WTC11 (cell line): ENCODE results near the gene TWIST2. TPM values are rescaled to one million over a fixed set of nuclear protein-coding genes. Genes with fewer than 3 reads are reported as not detected.

ENCODE experiments used
- ATAC-seq: fragments of 200-7000 bp; cut with Tn5 transposase; 2 replicates; pipeline ENCODE4 v1.10.0; 2021; ENCODE audit warnings: mild to moderate bottlenecking, moderate library complexity
- CTCF ChIA-PET: fragments of 300-600 bp; sonication (Branson Sonifier 250); formaldehyde crosslinking; loops from one replicate; lab custom pipeline; 2021; ENCODE audit warnings: antibody characterized with exemption; lab: Charles Lee
- POLR2A ChIA-PET: fragments of 350-600 bp; sonication (Branson Sonifier 250); formaldehyde crosslinking; loops from one replicate; lab custom pipeline; 2021; ENCODE audit warnings: antibody characterized with exemption; lab: Charles Lee
- DNase-seq: peaks from one replicate; pipeline ENCODE4 v3.0.0; 2021; ENCODE audit warnings: low spot score
- H3K27ac Mint-ChIP-seq: 2 replicates; pipeline ENCODE4 v1.8.0; 2021; ENCODE audit warnings: mixed read lengths
- H3K27me3 Mint-ChIP-seq: 2 replicates; pipeline ENCODE4 v1.8.0; 2021; ENCODE audit warnings: low read depth, mild to moderate bottlenecking, moderate library complexity, mixed read lengths
- H3K36me3 Mint-ChIP-seq: 2 replicates; pipeline ENCODE4 v1.8.0; 2021; ENCODE audit warnings: mixed read lengths
- H3K4me1 Mint-ChIP-seq: 2 replicates; pipeline ENCODE4 v1.8.0; 2022; ENCODE audit warnings: mixed read lengths
- H3K4me3 Mint-ChIP-seq: 2 replicates; pipeline ENCODE4 v1.8.0; 2021; ENCODE audit warnings: mild to moderate bottlenecking, moderate library complexity, mixed read lengths
- H3K9me3 Mint-ChIP-seq: 2 replicates; pipeline ENCODE4 v1.8.0; 2021; ENCODE audit warnings: mixed read lengths
- ETV6 ChIP-seq: sonication (generic); formaldehyde crosslinking; IDR thresholded peaks from 2 replicates; pipeline ENCODE4 v1.8.1; 2022; ENCODE audit warnings: mild to moderate bottlenecking, missing genetic modification reagents
- FOXP1 ChIP-seq: sonication (generic); formaldehyde crosslinking; IDR thresholded peaks from 2 replicates; pipeline ENCODE4 v1.8.0; 2022; ENCODE audit warnings: missing genetic modification reagents, mild to moderate bottlenecking, moderate library complexity, borderline replicate concordance
- GABPB1 ChIP-seq: sonication (generic); formaldehyde crosslinking; IDR thresholded peaks from 2 replicates; pipeline ENCODE4 v1.8.1; 2023; ENCODE audit warnings: mild to moderate bottlenecking, missing genetic modification reagents
- MXD4 ChIP-seq: fragments of 250-450 bp; sonication (Bioruptor Pico); IDR thresholded peaks from 2 replicates; pipeline ENCODE4 v1.8.0; 2021; ENCODE audit warnings: mild to moderate bottlenecking, moderate library complexity, borderline replicate concordance
- NFYB ChIP-seq: sonication (generic); formaldehyde crosslinking; conservative IDR thresholded peaks from 2 replicates; pipeline ENCODE4 v1.8.0; 2022; ENCODE audit warnings: low read depth, missing genetic modification reagents
- NR2C2 ChIP-seq: sonication (generic); formaldehyde crosslinking; IDR thresholded peaks from 2 replicates; pipeline ENCODE4 v1.8.0; 2022; ENCODE audit warnings: mild to moderate bottlenecking, missing genetic modification reagents
- SMAD3 ChIP-seq: sonication (generic); formaldehyde crosslinking; IDR thresholded peaks from 2 replicates; pipeline ENCODE4 v1.8.0; 2022; ENCODE audit warnings: missing genetic modification reagents, mild to moderate bottlenecking, borderline replicate concordance
- TP53 ChIP-seq: sonication (generic); formaldehyde crosslinking; IDR thresholded peaks from 2 replicates; pipeline ENCODE4 v1.8.1; 2023; ENCODE audit warnings: mild to moderate bottlenecking, missing genetic modification reagents
- ZNF138 ChIP-seq: sonication (generic); formaldehyde crosslinking; conservative IDR thresholded peaks from 2 replicates; pipeline ENCODE4 v1.8.1; 2022; ENCODE audit warnings: mild to moderate bottlenecking, moderate library complexity, missing genetic modification reagents
- ZNF263 ChIP-seq: sonication (generic); formaldehyde crosslinking; IDR thresholded peaks from 2 replicates; pipeline ENCODE4 v1.8.1; 2022; ENCODE audit warnings: low read depth, mild to moderate bottlenecking, moderate library complexity, missing genetic modification reagents
- total RNA-seq: library from RNA; stranded (reverse); gene quantifications from 3 replicates; pipeline ENCODE4 v1.2.3, GENCODE V29; 2021
- TF ChIP-seq, protein P1 (sequence below): sonication (generic); formaldehyde crosslinking; IDR thresholded peaks from 2 replicates; pipeline ENCODE4 v1.8.1; 2022; ENCODE audit warnings: low read depth, missing genetic modification reagents, borderline replicate concordance
- TF ChIP-seq, protein P2 (sequence below): sonication (generic); formaldehyde crosslinking; IDR thresholded peaks from 2 replicates; pipeline ENCODE4 v1.8.1; 2023; ENCODE audit warnings: mild to moderate bottlenecking, moderate library complexity, missing genetic modification reagents
- TF ChIP-seq, protein P3 (sequence below): sonication (generic); formaldehyde crosslinking; IDR thresholded peaks from 2 replicates; pipeline ENCODE4 v1.8.1; 2023; ENCODE audit warnings: mild to moderate bottlenecking, missing genetic modification reagents, moderate library complexity
- TF ChIP-seq, protein P4 (sequence below): sonication (generic); formaldehyde crosslinking; IDR thresholded peaks from 2 replicates; pipeline ENCODE4 v1.8.0; 2022; ENCODE audit warnings: missing genetic modification reagents
- TF ChIP-seq, protein P5 (sequence below): sonication (generic); formaldehyde crosslinking; IDR thresholded peaks from 2 replicates; pipeline ENCODE4 v1.8.1; 2023; ENCODE audit warnings: mild to moderate bottlenecking, missing genetic modification reagents, borderline replicate concordance
- TF ChIP-seq, protein P6 (sequence below): fragments of 250-450 bp; sonication (Bioruptor Pico); IDR thresholded peaks from 2 replicates; pipeline ENCODE4 v1.9.0; 2021; ENCODE audit warnings: mild to moderate bottlenecking, borderline replicate concordance
- TF ChIP-seq, protein P7 (sequence below): sonication (generic); formaldehyde crosslinking; IDR thresholded peaks from 2 replicates; pipeline ENCODE4 v1.8.1; 2022; ENCODE audit warnings: mild to moderate bottlenecking, moderate library complexity, missing genetic modification reagents

TWIST2 gene
- total RNA-seq, 1 experiment from 2014 or later = 5.7 TPM

DNA sequence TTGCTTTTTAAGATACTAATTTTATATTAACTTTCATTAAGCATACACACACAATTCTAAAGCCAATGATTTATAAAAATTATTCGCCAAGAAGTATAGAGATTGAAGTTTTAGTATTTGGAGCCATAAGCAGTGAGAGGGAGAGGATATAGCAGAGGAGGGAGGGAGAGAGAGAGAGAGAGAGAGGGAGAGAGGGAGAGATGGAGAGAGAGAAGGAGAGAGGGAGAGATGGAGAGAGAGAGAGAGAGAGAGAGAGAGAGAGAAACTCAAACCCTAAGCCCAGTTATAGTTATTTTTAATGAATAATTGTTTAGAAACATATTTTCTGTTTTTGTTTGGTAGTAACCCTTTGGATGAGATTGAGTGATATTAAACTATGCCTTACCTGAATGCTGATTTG is 5.3 kb downstream of the TWIST2 start:
- Mint-ChIP-seq H3K36me3 (no peaks in the 10 kb centered on the region), H3K4me1 (peaks cover 23% of the 10 kb centered on the region), H3K4me3 (no peak overlapping the region), H3K27ac (no peak overlapping the region), H3K27me3 (peaks cover 44% of the 10 kb centered on the region), H3K9me3 (no peaks in the 10 kb centered on the region)
- CTCF ChIA-PET = no interaction called here
- DNase-seq = no peak
- ATAC-seq = no peak
- no peak for TF ChIP-seq NFYB (CRISPR knock-in tag)
- TF ChIP-seq, protein P1, sequence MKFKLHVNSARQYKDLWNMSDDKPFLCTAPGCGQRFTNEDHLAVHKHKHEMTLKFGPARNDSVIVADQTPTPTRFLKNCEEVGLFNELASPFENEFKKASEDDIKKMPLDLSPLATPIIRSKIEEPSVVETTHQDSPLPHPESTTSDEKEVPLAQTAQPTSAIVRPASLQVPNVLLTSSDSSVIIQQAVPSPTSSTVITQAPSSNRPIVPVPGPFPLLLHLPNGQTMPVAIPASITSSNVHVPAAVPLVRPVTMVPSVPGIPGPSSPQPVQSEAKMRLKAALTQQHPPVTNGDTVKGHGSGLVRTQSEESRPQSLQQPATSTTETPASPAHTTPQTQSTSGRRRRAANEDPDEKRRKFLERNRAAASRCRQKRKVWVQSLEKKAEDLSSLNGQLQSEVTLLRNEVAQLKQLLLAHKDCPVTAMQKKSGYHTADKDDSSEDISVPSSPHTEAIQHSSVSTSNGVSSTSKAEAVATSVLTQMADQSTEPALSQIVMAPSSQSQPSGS (CRISPR knock-in tag) = no peak
- no peak for TF ChIP-seq FOXP1 (CRISPR knock-in tag)
- TF ChIP-seq, protein P2, sequence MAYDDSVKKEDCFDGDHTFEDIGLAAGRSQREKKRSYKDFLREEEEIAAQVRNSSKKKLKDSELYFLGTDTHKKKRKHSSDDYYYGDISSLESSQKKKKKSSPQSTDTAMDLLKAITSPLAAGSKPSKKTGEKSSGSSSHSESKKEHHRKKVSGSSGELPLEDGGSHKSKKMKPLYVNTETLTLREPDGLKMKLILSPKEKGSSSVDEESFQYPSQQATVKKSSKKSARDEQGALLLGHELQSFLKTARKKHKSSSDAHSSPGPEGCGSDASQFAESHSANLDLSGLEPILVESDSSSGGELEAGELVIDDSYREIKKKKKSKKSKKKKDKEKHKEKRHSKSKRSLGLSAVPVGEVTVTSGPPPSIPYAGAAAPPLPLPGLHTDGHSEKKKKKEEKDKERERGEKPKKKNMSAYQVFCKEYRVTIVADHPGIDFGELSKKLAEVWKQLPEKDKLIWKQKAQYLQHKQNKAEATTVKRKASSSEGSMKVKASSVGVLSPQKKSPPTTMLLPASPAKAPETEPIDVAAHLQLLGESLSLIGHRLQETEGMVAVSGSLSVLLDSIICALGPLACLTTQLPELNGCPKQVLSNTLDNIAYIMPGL (CRISPR knock-in tag) = no peak
- TF ChIP-seq TP53 = no peak
- TF ChIP-seq ZNF263 (CRISPR knock-in tag) = no peak
- no peak for TF ChIP-seq SMAD3 (CRISPR knock-in tag)
- TF ChIP-seq, protein P3, sequence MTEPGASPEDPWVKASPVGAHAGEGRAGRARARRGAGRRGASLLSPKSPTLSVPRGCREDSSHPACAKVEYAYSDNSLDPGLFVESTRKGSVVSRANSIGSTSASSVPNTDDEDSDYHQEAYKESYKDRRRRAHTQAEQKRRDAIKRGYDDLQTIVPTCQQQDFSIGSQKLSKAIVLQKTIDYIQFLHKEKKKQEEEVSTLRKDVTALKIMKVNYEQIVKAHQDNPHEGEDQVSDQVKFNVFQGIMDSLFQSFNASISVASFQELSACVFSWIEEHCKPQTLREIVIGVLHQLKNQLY = no peak
- TF ChIP-seq, protein P4, sequence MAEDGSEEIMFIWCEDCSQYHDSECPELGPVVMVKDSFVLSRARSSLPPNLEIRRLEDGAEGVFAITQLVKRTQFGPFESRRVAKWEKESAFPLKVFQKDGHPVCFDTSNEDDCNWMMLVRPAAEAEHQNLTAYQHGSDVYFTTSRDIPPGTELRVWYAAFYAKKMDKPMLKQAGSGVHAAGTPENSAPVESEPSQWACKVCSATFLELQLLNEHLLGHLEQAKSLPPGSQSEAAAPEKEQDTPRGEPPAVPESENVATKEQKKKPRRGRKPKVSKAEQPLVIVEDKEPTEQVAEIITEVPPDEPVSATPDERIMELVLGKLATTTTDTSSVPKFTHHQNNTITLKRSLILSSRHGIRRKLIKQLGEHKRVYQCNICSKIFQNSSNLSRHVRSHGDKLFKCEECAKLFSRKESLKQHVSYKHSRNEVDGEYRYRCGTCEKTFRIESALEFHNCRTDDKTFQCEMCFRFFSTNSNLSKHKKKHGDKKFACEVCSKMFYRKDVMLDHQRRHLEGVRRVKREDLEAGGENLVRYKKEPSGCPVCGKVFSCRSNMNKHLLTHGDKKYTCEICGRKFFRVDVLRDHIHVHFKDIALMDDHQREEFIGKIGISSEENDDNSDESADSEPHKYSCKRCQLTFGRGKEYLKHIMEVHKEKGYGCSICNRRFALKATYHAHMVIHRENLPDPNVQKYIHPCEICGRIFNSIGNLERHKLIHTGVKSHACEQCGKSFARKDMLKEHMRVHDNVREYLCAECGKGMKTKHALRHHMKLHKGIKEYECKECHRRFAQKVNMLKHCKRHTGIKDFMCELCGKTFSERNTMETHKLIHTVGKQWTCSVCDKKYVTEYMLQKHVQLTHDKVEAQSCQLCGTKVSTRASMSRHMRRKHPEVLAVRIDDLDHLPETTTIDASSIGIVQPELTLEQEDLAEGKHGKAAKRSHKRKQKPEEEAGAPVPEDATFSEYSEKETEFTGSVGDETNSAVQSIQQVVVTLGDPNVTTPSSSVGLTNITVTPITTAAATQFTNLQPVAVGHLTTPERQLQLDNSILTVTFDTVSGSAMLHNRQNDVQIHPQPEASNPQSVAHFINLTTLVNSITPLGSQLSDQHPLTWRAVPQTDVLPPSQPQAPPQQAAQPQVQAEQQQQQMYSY (CRISPR knock-in tag) = no peak
- POLR2A ChIA-PET = no interaction called here

DNA sequence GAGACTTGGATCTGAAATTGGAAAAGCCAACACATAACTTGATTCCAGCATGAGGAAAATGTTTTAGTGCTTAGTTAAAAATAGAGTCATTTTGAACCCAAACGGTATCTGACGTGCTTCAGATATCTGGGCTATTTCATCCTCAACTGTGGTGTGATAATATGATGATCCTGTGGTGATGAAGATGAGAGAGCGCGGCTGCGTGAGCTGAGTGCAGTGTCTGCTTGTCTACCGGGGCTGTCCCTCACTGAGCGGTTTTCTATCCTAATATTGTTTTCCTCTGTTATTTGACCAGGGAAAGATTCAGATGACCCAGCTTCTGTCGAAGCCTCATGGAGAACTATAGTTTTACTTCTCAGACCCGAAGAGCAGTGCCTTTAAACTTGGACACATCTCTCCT is 5.8 kb downstream of the TWIST2 start:
- ChIA-PET POLR2A (no interaction called here), CTCF (interaction anchor here (1.9 kb wide), 1 partner anchor 22 kb away, joined by 6 read pairs; no protein-coding TSS in a partner anchor)
- Mint-ChIP-seq H3K27ac (peak overlapping the region; percentile 8; the same call in 1 of the 2 replicates), H3K36me3 (no peaks in the 10 kb centered on the region), H3K4me3 (no peak overlapping the region), H3K27me3 (peaks cover 40% of the 10 kb centered on the region), H3K4me1 (peaks cover 23% of the 10 kb centered on the region), H3K9me3 (no peaks in the 10 kb centered on the region)
- no peak for DNase-seq
- no peak for ATAC-seq
- TF ChIP-seq MXD4 (CRISPR knock-in tag) = no peak
- TF ChIP-seq, protein P5, sequence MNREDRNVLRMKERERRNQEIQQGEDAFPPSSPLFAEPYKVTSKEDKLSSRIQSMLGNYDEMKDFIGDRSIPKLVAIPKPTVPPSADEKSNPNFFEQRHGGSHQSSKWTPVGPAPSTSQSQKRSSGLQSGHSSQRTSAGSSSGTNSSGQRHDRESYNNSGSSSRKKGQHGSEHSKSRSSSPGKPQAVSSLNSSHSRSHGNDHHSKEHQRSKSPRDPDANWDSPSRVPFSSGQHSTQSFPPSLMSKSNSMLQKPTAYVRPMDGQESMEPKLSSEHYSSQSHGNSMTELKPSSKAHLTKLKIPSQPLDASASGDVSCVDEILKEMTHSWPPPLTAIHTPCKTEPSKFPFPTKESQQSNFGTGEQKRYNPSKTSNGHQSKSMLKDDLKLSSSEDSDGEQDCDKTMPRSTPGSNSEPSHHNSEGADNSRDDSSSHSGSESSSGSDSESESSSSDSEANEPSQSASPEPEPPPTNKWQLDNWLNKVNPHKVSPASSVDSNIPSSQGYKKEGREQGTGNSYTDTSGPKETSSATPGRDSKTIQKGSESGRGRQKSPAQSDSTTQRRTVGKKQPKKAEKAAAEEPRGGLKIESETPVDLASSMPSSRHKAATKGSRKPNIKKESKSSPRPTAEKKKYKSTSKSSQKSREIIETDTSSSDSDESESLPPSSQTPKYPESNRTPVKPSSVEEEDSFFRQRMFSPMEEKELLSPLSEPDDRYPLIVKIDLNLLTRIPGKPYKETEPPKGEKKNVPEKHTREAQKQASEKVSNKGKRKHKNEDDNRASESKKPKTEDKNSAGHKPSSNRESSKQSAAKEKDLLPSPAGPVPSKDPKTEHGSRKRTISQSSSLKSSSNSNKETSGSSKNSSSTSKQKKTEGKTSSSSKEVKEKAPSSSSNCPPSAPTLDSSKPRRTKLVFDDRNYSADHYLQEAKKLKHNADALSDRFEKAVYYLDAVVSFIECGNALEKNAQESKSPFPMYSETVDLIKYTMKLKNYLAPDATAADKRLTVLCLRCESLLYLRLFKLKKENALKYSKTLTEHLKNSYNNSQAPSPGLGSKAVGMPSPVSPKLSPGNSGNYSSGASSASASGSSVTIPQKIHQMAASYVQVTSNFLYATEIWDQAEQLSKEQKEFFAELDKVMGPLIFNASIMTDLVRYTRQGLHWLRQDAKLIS = no peak
- no peak for TF ChIP-seq TP53
- TF ChIP-seq GABPB1 (CRISPR knock-in tag) = no peak
- TF ChIP-seq ZNF138 (CRISPR knock-in tag) = no peak
- TF ChIP-seq NR2C2 (CRISPR knock-in tag) = no peak
- TF ChIP-seq ETV6 (CRISPR knock-in tag) = no peak
- TF ChIP-seq, protein P3 = no peak
- TF ChIP-seq, protein P6, sequence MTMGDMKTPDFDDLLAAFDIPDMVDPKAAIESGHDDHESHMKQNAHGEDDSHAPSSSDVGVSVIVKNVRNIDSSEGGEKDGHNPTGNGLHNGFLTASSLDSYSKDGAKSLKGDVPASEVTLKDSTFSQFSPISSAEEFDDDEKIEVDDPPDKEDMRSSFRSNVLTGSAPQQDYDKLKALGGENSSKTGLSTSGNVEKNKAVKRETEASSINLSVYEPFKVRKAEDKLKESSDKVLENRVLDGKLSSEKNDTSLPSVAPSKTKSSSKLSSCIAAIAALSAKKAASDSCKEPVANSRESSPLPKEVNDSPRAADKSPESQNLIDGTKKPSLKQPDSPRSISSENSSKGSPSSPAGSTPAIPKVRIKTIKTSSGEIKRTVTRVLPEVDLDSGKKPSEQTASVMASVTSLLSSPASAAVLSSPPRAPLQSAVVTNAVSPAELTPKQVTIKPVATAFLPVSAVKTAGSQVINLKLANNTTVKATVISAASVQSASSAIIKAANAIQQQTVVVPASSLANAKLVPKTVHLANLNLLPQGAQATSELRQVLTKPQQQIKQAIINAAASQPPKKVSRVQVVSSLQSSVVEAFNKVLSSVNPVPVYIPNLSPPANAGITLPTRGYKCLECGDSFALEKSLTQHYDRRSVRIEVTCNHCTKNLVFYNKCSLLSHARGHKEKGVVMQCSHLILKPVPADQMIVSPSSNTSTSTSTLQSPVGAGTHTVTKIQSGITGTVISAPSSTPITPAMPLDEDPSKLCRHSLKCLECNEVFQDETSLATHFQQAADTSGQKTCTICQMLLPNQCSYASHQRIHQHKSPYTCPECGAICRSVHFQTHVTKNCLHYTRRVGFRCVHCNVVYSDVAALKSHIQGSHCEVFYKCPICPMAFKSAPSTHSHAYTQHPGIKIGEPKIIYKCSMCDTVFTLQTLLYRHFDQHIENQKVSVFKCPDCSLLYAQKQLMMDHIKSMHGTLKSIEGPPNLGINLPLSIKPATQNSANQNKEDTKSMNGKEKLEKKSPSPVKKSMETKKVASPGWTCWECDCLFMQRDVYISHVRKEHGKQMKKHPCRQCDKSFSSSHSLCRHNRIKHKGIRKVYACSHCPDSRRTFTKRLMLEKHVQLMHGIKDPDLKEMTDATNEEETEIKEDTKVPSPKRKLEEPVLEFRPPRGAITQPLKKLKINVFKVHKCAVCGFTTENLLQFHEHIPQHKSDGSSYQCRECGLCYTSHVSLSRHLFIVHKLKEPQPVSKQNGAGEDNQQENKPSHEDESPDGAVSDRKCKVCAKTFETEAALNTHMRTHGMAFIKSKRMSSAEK (CRISPR knock-in tag) = no peak
- TF ChIP-seq, protein P7, sequence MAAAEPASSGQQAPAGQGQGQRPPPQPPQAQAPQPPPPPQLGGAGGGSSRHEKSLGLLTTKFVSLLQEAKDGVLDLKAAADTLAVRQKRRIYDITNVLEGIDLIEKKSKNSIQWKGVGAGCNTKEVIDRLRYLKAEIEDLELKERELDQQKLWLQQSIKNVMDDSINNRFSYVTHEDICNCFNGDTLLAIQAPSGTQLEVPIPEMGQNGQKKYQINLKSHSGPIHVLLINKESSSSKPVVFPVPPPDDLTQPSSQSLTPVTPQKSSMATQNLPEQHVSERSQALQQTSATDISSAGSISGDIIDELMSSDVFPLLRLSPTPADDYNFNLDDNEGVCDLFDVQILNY (CRISPR knock-in tag) = no peak
